Measurements from ENCODE around the gene TMEM81.

DNA sequence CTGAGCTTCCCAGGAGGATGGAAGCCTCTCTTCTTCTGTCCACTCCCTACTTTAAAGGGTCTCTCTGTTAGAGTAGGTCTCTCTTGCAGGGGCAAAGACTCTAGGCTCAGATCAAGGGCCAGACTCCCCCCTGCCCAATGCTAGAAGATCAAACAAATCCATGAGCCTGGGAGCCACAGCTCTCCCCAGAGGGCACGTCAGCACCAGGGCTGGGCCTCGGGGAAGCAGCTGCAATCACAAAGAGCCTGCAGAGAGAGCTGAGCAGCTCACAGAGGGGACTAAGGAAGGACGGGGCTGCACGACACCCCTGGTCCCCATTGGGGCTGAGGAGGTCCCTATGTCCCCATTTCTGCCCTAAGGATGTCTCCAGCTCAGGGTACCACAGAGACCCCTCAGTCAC lies 37.4 kb downstream of the TMEM81 start:
- TF ChIP-seq, protein P1, sequence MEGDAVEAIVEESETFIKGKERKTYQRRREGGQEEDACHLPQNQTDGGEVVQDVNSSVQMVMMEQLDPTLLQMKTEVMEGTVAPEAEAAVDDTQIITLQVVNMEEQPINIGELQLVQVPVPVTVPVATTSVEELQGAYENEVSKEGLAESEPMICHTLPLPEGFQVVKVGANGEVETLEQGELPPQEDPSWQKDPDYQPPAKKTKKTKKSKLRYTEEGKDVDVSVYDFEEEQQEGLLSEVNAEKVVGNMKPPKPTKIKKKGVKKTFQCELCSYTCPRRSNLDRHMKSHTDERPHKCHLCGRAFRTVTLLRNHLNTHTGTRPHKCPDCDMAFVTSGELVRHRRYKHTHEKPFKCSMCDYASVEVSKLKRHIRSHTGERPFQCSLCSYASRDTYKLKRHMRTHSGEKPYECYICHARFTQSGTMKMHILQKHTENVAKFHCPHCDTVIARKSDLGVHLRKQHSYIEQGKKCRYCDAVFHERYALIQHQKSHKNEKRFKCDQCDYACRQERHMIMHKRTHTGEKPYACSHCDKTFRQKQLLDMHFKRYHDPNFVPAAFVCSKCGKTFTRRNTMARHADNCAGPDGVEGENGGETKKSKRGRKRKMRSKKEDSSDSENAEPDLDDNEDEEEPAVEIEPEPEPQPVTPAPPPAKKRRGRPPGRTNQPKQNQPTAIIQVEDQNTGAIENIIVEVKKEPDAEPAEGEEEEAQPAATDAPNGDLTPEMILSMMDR (IDR thresholded peaks at IDR 0.05; ENCODE audit: low read depth, low read length), result no peak
- TF ChIP-seq EZH2phosphoT487 (IDR thresholded peaks at IDR 0.05; ENCODE audit: low read depth), result no peak

Measured in OCI-LY3 (cell line).